Putamen (tissue), 1 donor: ENCODE measurements around the gene RPL22L1.
"Not testable (repeated sequence)": the region's sequence is repeated elsewhere in the genome, so short reads cannot be mapped to it uniquely, and the experiment has no call there.

Experiments used
- DNase-seq: peaks from one replicate; pipeline ENCODE4 v3.0.0-alpha.2; 2016; ENCODE audit warnings: low spot score

The RPL22L1 gene

DNA sequence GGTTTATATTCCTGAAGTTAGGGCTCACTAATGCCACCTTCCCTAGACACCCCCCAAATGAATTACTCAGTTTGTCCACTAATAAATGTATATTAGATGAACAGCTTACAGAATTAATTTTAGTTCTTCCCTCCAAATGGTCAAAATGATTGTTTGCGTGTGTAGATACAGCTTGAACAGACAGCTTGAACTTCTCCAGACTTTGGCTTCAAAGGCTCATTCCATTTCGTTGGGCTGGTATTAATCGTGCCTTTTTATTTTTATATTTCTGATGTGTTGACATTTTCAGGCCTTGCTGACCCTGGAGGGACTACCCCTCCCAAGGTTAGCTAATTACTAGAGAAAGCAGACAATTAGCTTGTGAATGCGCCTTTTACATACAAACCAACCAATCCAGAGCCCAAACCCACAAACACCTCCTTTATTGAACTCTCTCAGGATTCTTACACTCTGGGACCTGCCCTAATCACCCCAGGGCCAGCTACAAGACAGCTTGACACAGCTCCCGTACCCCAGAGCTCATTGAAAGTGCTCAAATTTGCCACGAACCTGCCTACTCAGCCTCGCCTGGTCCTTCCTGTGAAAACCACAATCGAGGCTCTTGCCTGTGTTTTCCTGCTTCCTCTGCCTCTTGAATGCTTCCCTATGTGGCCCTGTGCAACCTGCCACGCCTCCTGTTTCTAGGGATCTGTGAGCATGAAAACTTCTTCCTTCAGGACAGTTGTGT lies 40.3 kb downstream of the RPL22L1 start:
- no peak for DNase-seq

DNA sequence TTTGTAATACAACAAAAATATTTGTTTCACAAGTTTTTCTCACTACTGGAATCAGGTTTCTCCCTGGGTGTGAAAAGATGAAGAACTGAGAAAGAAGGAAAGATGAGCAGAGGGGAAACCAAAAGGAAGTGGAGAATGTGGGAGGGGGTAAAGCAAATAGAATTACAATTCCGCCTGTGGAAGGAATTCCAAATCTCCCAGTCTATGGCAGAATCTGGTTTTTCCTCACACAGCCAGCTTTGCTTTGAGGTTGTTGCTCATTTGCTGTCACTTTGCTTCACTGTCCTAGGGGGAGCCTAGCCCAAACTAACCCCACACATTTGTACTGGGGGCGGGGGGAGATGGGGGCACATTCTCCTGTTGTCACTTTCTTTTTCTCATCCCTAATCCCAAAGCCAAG lies 43.9 kb downstream of the RPL22L1 start:
- DNase-seq, result no peak

DNA sequence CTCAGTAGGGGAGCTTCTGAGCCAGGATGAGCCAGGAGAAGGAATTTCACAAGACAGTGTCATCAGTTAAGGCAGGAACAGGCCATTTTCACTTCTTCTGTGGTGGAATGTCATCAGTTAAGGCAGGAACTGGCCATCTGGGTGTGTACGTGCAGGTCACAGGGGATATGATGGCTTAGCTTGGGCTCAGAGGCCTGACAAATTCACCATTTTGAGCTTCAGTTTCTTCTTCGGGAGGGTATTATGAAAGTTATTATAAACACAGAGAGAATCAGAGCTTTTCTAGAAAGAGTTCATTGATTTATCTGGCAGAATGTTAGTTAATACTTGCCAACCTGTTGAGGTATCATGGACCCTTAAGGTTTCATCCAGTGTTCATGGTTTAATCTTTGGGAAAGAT lies 46.4 kb downstream of the RPL22L1 start:
- not testable (repeated sequence) for DNase-seq

DNA sequence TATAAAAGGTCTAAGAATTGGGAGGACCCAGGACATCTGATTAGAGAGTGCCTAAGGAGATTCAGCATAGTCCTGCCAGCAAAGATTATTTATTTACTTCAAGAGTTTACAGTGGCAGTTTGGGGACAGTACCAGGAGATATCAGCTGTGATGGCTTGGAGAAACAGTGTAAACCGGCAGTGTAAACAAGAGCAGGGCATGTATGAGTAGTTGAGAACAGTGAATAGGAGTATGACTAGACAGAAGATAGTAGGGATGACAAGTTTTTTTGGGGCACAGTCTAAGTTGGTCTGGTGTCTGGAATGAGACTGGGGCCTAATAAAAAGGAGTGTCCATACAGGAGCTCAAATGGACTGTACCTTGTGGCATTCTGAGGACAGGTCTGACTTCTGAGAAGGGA lies 51.7 kb downstream of the RPL22L1 start:
- not testable (repeated sequence) for DNase-seq

DNA sequence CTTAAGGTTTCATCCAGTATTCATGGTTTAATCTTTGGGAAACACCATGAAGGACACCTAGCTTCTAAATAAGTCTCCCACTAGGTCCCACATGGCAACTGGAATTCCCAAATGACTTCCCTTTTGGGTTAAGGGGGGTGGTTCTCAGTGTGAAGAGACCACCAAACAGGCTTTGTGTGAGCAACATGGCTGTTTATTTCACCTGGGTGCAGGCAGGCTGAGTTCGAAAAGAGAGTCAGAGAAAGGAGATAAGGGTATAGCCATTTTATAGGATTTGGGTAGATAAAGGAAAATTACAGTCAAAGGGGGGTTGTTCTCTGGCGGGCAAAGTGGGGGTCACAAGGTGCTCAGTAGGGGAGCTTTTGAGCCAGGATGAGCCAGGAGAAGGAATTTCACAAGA lies 52.5 kb downstream of the RPL22L1 start:
- not testable (repeated sequence) for DNase-seq

DNA sequence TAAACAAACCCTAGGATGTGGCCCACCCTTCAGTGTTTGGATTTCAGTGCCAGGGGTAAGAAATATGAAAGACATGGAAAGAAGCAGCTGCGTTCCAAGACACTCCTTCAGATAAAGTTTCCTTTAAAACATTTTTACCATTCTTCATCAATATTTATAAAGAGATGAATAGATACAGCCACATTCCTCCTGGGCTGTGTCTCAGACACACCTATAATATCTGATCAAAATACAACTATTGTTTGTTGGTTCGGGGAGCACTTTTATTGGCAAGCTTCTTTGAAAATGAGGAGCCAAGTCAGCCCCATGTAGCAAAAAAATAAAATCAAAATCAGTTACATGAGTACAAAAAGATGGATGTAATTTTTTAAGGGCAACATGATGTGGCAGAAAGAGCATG lies 53.2 kb downstream of the RPL22L1 start:
- DNase-seq, result no peak

DNA sequence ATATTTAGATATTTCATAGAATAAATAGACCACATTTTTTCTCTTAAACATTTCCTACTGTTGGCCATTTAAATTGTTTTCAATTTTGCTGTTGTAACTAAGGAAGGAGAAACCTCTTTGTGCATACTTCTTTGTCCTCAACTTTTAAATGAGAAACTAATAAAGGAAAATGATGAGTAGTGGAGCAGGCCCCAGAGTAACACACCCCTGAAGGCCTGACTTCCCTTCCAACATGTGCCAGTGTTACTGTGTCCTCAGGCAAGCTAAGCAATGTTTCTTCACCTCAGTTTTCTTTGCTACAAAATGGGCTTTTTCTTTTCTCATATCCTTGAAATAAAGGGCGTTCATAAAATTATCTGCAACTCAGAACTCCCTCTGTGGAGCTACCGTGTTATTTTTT lies 53.7 kb downstream of the RPL22L1 start:
- DNase-seq, result no peak

DNA sequence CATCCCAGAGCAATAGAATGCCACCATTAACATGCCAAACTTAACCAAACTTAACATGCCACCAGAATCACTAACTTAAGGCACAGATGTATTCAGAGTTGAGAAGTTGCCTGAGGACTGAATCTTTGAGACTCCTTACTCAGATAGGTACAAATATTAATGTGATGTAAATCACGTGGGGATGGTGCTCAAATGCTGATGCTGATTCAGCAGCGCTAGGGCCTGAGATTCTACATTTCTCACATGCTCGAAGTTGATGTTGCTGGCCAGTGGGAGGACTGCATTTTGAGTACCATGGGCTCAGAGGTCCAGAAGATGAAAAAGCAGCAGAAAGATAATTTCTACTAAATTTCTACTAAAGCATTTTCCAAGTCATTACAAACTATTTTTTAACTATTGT lies 54.1 kb downstream of the RPL22L1 start:
- DNase-seq, result no peak

DNA sequence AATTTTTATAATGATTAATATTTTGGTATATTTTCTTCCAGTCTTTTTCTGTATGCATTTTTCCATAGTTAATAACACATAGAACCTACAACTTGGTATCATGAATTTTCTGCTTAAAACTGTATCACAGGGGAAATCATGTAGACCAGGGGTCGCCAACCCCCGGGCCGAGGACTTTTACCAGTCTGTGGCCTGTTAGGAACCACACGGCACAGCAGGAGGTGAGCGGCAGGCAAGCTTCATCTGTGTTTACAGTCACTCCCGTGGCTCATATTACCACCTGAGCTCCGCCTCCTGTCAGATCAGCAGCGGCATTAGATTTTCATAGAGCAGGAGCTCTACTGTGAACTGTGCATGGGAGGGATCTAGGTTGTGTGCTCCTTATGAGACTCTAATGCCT lies 54.7 kb downstream of the RPL22L1 start:
- no peak for DNase-seq
